RWPE2 (cell line): ENCODE measurements around the gene MYORG.
"Not testable (repeated sequence)": the region's sequence is repeated elsewhere in the genome, so short reads cannot be mapped to it uniquely, and the experiment has no call there.

Experiments
- ATAC-seq: fragments of 200-7000 bp; cut with Tn5 transposase; 3 replicates; pipeline ENCODE4 v1.9.1; 2021; ENCODE audit warnings: low read depth
- DNase-seq: peaks from one replicate; pipeline ENCODE4 v3.0.0-alpha.2; 2020; ENCODE audit warnings: low spot score
- H3K27ac ChIP-seq: fragments of 450-650 bp; 2 replicates; pipeline ENCODE4 v1.5.1; 2017; ENCODE audit warnings: mild to moderate bottlenecking; ENCODE audit not compliant: poor library complexity, severe bottlenecking
- H3K27me3 ChIP-seq: fragments of 250-450 bp; sonication (Bioruptor Pico); 2 replicates; pipeline ENCODE4 v1.5.1; 2021; ENCODE audit warnings: mild to moderate bottlenecking, moderate library complexity; ENCODE audit not compliant: insufficient read depth, poor library complexity, severe bottlenecking
- H3K36me3 ChIP-seq: fragments of 250-450 bp; sonication (Bioruptor Pico); 2 replicates; pipeline ENCODE4 v1.5.1; 2020; ENCODE audit warnings: low read depth, mild to moderate bottlenecking, moderate library complexity
- H3K4me1 ChIP-seq: fragments of 250-450 bp; sonication (Bioruptor Pico); 2 replicates; pipeline ENCODE4 v1.5.1; 2021; ENCODE audit warnings: mild to moderate bottlenecking, moderate library complexity; ENCODE audit not compliant: insufficient read depth, poor library complexity, severe bottlenecking
- H3K4me3 ChIP-seq: fragments of 250-450 bp; sonication (Bioruptor Pico); 2 replicates; pipeline ENCODE4 v1.5.1; 2021; ENCODE audit warnings: mild to moderate bottlenecking, moderate library complexity; ENCODE audit not compliant: severe bottlenecking
- H3K9me3 ChIP-seq: fragments of 250-450 bp; sonication (Bioruptor Pico); 2 replicates; pipeline ENCODE4 v1.5.1; 2021; ENCODE audit warnings: mild to moderate bottlenecking, moderate library complexity; ENCODE audit not compliant: severe bottlenecking
- TF ChIP-seq, protein P1 (sequence below): fragments of 450-650 bp; IDR thresholded peaks from one replicate; pipeline ENCODE4 v1.5.1; 2017; ENCODE audit warnings: mild to moderate bottlenecking, moderate library complexity; ENCODE audit not compliant: poor library complexity, severe bottlenecking

MYORG gene

GRCh38 chr9:34370335-34370969 is 6.2 kb downstream of the MYORG start:
- no peak overlapping the region for H3K27ac ChIP-seq
- DNase-seq (no peak), ATAC-seq (no peak)
- peaks cover 12% of the 10 kb centered on the region for H3K36me3 ChIP-seq
- no peak overlapping the region for H3K4me3 ChIP-seq
- H3K9me3 ChIP-seq, result no peaks in the 10 kb centered on the region
- H3K27me3 ChIP-seq, result no peaks in the 10 kb centered on the region
- H3K4me1 ChIP-seq, result peaks cover 4% of the 10 kb centered on the region
- TF ChIP-seq, protein P1, sequence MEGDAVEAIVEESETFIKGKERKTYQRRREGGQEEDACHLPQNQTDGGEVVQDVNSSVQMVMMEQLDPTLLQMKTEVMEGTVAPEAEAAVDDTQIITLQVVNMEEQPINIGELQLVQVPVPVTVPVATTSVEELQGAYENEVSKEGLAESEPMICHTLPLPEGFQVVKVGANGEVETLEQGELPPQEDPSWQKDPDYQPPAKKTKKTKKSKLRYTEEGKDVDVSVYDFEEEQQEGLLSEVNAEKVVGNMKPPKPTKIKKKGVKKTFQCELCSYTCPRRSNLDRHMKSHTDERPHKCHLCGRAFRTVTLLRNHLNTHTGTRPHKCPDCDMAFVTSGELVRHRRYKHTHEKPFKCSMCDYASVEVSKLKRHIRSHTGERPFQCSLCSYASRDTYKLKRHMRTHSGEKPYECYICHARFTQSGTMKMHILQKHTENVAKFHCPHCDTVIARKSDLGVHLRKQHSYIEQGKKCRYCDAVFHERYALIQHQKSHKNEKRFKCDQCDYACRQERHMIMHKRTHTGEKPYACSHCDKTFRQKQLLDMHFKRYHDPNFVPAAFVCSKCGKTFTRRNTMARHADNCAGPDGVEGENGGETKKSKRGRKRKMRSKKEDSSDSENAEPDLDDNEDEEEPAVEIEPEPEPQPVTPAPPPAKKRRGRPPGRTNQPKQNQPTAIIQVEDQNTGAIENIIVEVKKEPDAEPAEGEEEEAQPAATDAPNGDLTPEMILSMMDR, result no peak

DNA sequence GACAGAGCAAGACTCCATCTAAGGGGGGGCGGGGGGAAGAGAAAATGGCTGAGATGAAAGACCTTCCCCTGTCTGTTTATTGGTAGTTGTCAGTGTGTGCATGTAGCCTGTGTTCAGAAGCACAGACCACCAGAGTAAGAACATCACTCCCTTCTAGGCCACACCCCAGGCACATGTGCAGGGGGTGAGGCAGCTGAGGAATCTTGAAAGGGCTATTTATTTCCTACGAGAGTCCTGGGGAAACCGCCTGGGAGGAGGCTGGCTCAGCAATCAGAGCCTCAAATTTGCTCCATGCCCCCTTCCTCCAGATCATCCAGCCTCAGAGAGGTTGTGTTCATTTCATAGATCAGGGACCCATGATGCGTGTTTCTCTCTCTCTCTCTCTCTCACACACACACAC is 7.1 kb downstream of the MYORG start:
- Histone ChIP-seq H3K4me3 (no peak overlapping the region), H3K36me3 (peaks cover 12% of the 10 kb centered on the region), H3K27ac (no peak overlapping the region), H3K4me1 (no peaks in the 10 kb centered on the region), H3K27me3 (no peaks in the 10 kb centered on the region), H3K9me3 (no peaks in the 10 kb centered on the region)
- DNase-seq (no peak), ATAC-seq (no peak)
- TF ChIP-seq, protein P1, result no peak

DNA sequence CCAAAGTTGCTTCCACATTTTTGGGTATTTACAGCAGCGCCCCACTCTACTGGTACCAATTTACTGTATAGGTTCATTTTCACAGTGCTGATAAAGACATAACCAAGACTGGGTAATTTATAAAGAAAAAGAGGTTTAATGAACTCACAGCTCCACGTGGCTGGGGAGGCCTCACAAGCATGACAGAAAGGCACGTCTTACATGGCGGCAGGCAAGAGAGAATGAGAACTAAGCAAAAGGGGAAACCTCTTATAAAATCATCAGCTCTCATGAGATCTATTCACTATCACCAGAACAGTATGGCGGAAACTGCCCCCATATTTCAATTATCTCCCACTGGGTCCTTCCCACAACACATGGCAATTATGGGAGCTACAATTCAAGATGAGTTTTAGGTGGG is 7.9 kb downstream of the MYORG start:
- H3K9me3 ChIP-seq, ATAC-seq, H3K27me3 ChIP-seq, H3K4me3 ChIP-seq, H3K27ac ChIP-seq, DNase-seq, H3K4me1 ChIP-seq: not testable (repeated sequence)
- peaks cover 12% of the 10 kb centered on the region for H3K36me3 ChIP-seq

- H3K27ac ChIP-seq, DNase-seq, H3K27me3 ChIP-seq, H3K9me3 ChIP-seq, H3K4me3 ChIP-seq, H3K4me1 ChIP-seq, ATAC-seq: not testable (repeated sequence)
- peaks cover 12% of the 10 kb centered on the region for H3K36me3 ChIP-seq
Measured at GRCh38 chr9:34367751-34368410, 8.8 kb downstream of the MYORG start.

- ATAC-seq (no peak), DNase-seq (no peak)
- no peaks in the 10 kb centered on the region for H3K27me3 ChIP-seq
- H3K27ac ChIP-seq, result no peak overlapping the region
- TF ChIP-seq, protein P1, result no peak
- H3K36me3 ChIP-seq, result peaks cover 6% of the 10 kb centered on the region; the same call in 1 of the 2 replicates
- H3K4me1 ChIP-seq, result no peaks in the 10 kb centered on the region
- no peak overlapping the region for H3K4me3 ChIP-seq
- H3K9me3 ChIP-seq, result no peaks in the 10 kb centered on the region
Measured at GRCh38 chr9:34366365-34366764, 10.3 kb downstream of the MYORG start.

DNA sequence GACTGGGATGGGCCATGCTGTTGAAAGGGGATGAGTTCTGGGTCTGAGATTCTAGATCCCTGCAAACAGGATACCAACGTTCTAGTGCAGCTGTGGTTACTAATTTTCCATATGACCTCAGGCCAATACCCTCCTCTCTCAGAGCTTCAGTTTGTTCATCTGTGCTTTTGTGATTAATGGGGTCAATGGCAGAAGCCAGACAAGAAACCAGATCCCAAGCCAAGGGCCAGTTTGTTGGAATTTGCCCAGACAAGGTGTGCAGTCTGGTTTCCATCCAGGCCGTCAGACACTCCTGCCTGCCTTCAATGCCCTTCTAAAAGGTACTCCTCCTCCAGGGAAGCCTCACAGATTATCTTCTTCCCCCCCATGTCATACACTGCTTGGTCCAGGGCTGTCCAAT is 11.4 kb downstream of the MYORG start:
- H3K9me3 ChIP-seq, result no peaks in the 10 kb centered on the region
- H3K4me1 ChIP-seq, result no peaks in the 10 kb centered on the region
- TF ChIP-seq, protein P1, result no peak
- no peak for ATAC-seq
- no peaks in the 10 kb centered on the region for H3K27me3 ChIP-seq
- H3K27ac ChIP-seq, result no peak overlapping the region
- no peak overlapping the region for H3K4me3 ChIP-seq
- H3K36me3 ChIP-seq, result 0 out of 2 replicates have a peak, but pooled peaks cover 3% of the 10 kb centered on the region
- DNase-seq, result no peak
